ENCODE results near the gene GNPNAT1. TPM values are rescaled to one million over a fixed set of nuclear protein-coding genes. Genes with fewer than 3 reads are reported as not detected.

The GNPNAT1 gene
- total RNA-seq, 1 experiment from 2014 or later, result 45.2 TPM

DNA sequence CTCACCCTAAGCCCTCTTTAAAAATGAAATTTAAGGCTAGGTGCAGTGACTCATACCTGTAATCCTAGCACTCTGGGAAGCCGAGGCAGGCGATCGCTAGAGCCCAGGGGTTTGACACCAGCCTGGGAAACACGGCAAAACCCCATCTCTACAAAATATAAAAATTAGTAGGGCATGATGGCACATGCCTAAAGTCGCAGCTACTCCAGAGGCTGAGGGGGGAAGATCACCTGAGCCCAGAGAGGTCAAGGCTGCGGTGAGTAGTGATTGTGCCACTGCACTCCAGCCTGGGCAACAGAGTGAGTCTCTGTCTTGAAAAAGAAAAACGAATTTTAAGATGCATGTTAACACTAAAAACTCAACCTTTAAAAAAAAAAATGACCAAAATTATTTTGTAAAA lies 12.7 kb downstream of the GNPNAT1 start:
- no TSS peak for BruUV-seq (replicated peaks)
- CTCF ChIA-PET, result no interaction called here
- no peak overlapping the region for H2AFZ ChIP-seq
- POLR2A ChIA-PET (ENCODE audit: unreplicated experiment), result no interaction called here
- intact Hi-C loops (cut with micrococcal nuclease; ENCODE audit: unreplicated experiment), result no loop called here
- no peak overlapping the region for H3K27ac ChIP-seq
- no peaks in the 10 kb centered on the region; the same call in 1 of the 2 replicates for H4K20me1 ChIP-seq (ENCODE audit: insufficient read depth)
- H3K9me2 ChIP-seq (ENCODE audit: insufficient read depth), result no peaks in the 10 kb centered on the region
- no peaks in the 10 kb centered on the region for H3K27me3 ChIP-seq (ENCODE audit: insufficient read depth, low read depth)
- H3F3A ChIP-seq (ENCODE audit: insufficient read depth, low read depth), result peaks cover 23% of the 10 kb centered on the region; the same call in 1 of the 2 replicates
- H3K9me3 ChIP-seq (ENCODE audit: insufficient read depth, low read depth), result no peaks in the 10 kb centered on the region
- H3K4me2 ChIP-seq, result no peak overlapping the region
- H3K4me3 ChIP-seq, result no peak overlapping the region
- TF ChIP-seq EZH2 (IDR thresholded peaks at IDR 0.05; ENCODE audit: low read depth), result no peak
- TF ChIP-seq, protein P1, sequence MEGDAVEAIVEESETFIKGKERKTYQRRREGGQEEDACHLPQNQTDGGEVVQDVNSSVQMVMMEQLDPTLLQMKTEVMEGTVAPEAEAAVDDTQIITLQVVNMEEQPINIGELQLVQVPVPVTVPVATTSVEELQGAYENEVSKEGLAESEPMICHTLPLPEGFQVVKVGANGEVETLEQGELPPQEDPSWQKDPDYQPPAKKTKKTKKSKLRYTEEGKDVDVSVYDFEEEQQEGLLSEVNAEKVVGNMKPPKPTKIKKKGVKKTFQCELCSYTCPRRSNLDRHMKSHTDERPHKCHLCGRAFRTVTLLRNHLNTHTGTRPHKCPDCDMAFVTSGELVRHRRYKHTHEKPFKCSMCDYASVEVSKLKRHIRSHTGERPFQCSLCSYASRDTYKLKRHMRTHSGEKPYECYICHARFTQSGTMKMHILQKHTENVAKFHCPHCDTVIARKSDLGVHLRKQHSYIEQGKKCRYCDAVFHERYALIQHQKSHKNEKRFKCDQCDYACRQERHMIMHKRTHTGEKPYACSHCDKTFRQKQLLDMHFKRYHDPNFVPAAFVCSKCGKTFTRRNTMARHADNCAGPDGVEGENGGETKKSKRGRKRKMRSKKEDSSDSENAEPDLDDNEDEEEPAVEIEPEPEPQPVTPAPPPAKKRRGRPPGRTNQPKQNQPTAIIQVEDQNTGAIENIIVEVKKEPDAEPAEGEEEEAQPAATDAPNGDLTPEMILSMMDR (conservative IDR thresholded peaks at IDR 0.05), result no peak
- H3K4me1 ChIP-seq (replicated peaks; ENCODE audit: insufficient read depth), result no peaks in the 10 kb centered on the region
- peaks cover 55% of the 10 kb centered on the region for H3K36me3 ChIP-seq (ENCODE audit: low read depth)
- DNase-seq, result no peak
- no peaks in the 10 kb centered on the region; the same call in 1 of the 2 replicates for H3K79me2 ChIP-seq (ENCODE audit: low read depth)

DNA sequence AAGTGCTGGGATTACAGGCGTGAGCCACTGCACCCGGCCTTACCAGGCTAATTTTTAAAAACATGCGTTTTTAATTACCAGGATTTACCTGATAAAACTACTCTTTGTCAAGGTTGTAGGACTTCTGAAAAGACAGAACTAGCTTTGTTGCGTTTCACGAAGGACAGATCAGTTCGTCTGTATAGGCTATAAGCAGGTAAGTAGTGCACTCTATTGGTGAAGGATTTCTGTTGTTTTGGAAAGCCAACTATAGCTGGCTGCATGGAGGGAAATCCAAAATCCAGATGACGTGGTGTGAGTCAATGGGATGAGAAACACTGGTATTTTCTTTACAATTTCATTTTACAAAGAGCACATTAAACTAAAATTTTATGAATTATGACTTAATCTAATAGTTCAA lies 14.6 kb downstream of the GNPNAT1 start:
- intact Hi-C loops (cut with micrococcal nuclease; ENCODE audit: unreplicated experiment), result no loop called here
- Histone ChIP-seq H3K27ac (no peak overlapping the region), H3F3A (ENCODE audit: insufficient read depth, low read depth) (peaks cover 20% of the 10 kb centered on the region; the same call in 1 of the 2 replicates), H3K9me3 (ENCODE audit: insufficient read depth, low read depth) (no peaks in the 10 kb centered on the region), H2AFZ (no peak overlapping the region), H4K20me1 (ENCODE audit: insufficient read depth) (no peaks in the 10 kb centered on the region; the same call in 1 of the 2 replicates), H3K36me3 (ENCODE audit: low read depth) (peaks cover 47% of the 10 kb centered on the region), H3K79me2 (ENCODE audit: low read depth) (no peaks in the 10 kb centered on the region), H3K4me3 (no peak overlapping the region), H3K9me2 (ENCODE audit: insufficient read depth) (no peaks in the 10 kb centered on the region), H3K4me2 (no peak overlapping the region), H3K4me1 (replicated peaks; ENCODE audit: insufficient read depth) (no peaks in the 10 kb centered on the region), H3K27me3 (ENCODE audit: insufficient read depth, low read depth) (no peaks in the 10 kb centered on the region)
- DNase-seq, result no peak
- POLR2A ChIA-PET (ENCODE audit: unreplicated experiment), result no interaction called here
- TSS peak; percentile 19 for BruUV-seq (replicated peaks)
- TF ChIP-seq, protein P1 (conservative IDR thresholded peaks at IDR 0.05), result no peak
- TF ChIP-seq EZH2 (IDR thresholded peaks at IDR 0.05; ENCODE audit: low read depth), result no peak
- CTCF ChIA-PET, result no interaction called here

DNA sequence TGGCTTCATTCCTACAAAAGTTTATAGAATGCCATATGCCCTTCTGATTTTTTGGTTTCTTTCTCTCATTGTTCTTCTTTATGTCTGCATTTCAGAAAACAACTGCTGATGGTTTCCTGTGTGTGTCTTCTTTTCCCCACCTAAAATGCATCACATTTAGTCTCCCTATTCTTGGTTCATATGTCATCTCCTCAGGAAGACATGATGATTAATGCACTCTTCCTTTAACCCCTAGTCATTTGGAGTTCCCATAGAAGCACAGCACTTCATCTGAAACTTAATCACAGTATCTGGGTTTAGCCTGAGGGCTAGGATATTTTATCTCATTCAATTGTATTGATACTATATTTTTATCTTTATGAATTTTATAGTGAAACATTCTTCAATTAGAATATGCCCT lies 21.5 kb downstream of the GNPNAT1 start:
- H3F3A ChIP-seq (ENCODE audit: insufficient read depth, low read depth), result 0 out of 2 replicates have a peak, but pooled peaks cover 6% of the 10 kb centered on the region
- no peaks in the 10 kb centered on the region for H3K79me2 ChIP-seq (ENCODE audit: low read depth)
- intact Hi-C loops (cut with micrococcal nuclease; ENCODE audit: unreplicated experiment), result no loop called here
- no peak overlapping the region for H3K27ac ChIP-seq
- H3K4me2 ChIP-seq, result no peak overlapping the region
- H2AFZ ChIP-seq, result no peak overlapping the region
- H3K27me3 ChIP-seq (ENCODE audit: insufficient read depth, low read depth), result no peaks in the 10 kb centered on the region
- no peaks in the 10 kb centered on the region for H3K4me1 ChIP-seq (replicated peaks; ENCODE audit: insufficient read depth)
- no peaks in the 10 kb centered on the region for H4K20me1 ChIP-seq (ENCODE audit: insufficient read depth)
- BruUV-seq (replicated peaks), result no TSS peak
- no peak for DNase-seq
- no peak overlapping the region for H3K4me3 ChIP-seq
- ChIA-PET CTCF (no interaction called here), POLR2A (ENCODE audit: unreplicated experiment) (no interaction called here)
- H3K9me2 ChIP-seq (ENCODE audit: insufficient read depth), result no peaks in the 10 kb centered on the region
- peaks cover 6% of the 10 kb centered on the region for H3K36me3 ChIP-seq (ENCODE audit: low read depth)
- TF ChIP-seq, protein P1 (conservative IDR thresholded peaks at IDR 0.05), result no peak
- TF ChIP-seq EZH2 (IDR thresholded peaks at IDR 0.05; ENCODE audit: low read depth), result no peak
- H3K9me3 ChIP-seq (ENCODE audit: insufficient read depth, low read depth), result no peaks in the 10 kb centered on the region

All from PC-9 (cell line).